Measurements from ENCODE around the gene SAP25. TPM values are rescaled to one million over a fixed set of nuclear protein-coding genes. Genes with fewer than 3 reads are reported as not detected.
A peak's percentile ranks its signal among the peaks of the same experiment; 100 is the strongest.

The SAP25 gene
- polyA plus RNA-seq, 1 experiment, result not detected

- ChIA-PET CTCF (interaction anchor here (0.5 to 3.8 kb wide), 7 partner anchors 15 to 137 kb away, joined by 3 to 25 read pairs (median 8); partner anchors contain the start of genes PCOLCE and POP7), POLR2A (interaction anchor here (0.5 to 5.2 kb wide), 16 partner anchors 11 to 602 kb away, joined by 3 to 68 read pairs (median 4); partner anchors contain the start of genes AGFG2, MOSPD3, PCOLCE and SERPINE1)
- no peak for TF ChIP-seq CTCF (IDR thresholded peaks at IDR 0.05; ENCODE audit: low read depth, low read length)
These were observed 10.5 kb upstream of the SAP25 start for GRCh38 chr7:100584054-100584682.

GRCh38 chr7:100583132-100584053 is 9.7 kb upstream of the SAP25 start:
- CTCF ChIA-PET, result interaction anchor here (0.5 to 3.5 kb wide), 3 partner anchors 19 to 136 kb away, joined by 3 to 25 read pairs (median 3); no protein-coding TSS in a partner anchor
- H3K27ac ChIP-seq (ENCODE audit: low read depth, low read length), result peak overlapping the region; percentile 87
- H3K4me3 ChIP-seq (ENCODE audit: low read depth, low read length), result peak overlapping the region; percentile 99
- POLR2A ChIA-PET, result interaction anchor here (0.6 to 5.2 kb wide), 9 partner anchors 11 to 155 kb away, joined by 3 to 68 read pairs (median 6); partner anchors contain the start of genes AGFG2, MOSPD3, PCOLCE and ZCWPW1
- DNase-seq (ENCODE audit: low read depth, low spot score), result no peak
- TF ChIP-seq CTCF (IDR thresholded peaks at IDR 0.05; ENCODE audit: low read depth, low read length), result no peak
- H3K27me3 ChIP-seq (ENCODE audit: control insufficient read depth, insufficient read depth, low read length), result no peaks in the 10 kb centered on the region
- no peaks in the 10 kb centered on the region; the same call in 1 of the 2 replicates for H3K9me3 ChIP-seq (ENCODE audit: control insufficient read depth, insufficient read depth, low read length)

More at GRCh38 chr7:100584054-100584682, 10.5 kb upstream of the SAP25 start:
- H3K9me3 ChIP-seq (ENCODE audit: control insufficient read depth, insufficient read depth, low read length), result no peaks in the 10 kb centered on the region; the same call in 1 of the 2 replicates
- peak overlapping the region; percentile 99 for H3K4me3 ChIP-seq (ENCODE audit: low read depth, low read length)
- no peaks in the 10 kb centered on the region for H3K27me3 ChIP-seq (ENCODE audit: control insufficient read depth, insufficient read depth, low read length)
- peak overlapping the region; percentile 87 for H3K27ac ChIP-seq (ENCODE audit: low read depth, low read length)
- no peak for DNase-seq (ENCODE audit: low read depth, low spot score)

- 0 out of 2 replicates have a peak overlapping the region, but pooled peaks have one; percentile 99 for H3K4me3 ChIP-seq (ENCODE audit: low read depth, low read length)
- no peak for TF ChIP-seq CTCF (IDR thresholded peaks at IDR 0.05; ENCODE audit: low read depth, low read length)
- no peak for DNase-seq (ENCODE audit: low read depth, low spot score)
- no peaks in the 10 kb centered on the region for H3K27me3 ChIP-seq (ENCODE audit: control insufficient read depth, insufficient read depth, low read length)
- ChIA-PET CTCF (interaction anchor here (1.4 kb wide), 1 partner anchor 110 kb away, joined by 3 read pairs; no protein-coding TSS in a partner anchor), POLR2A (interaction anchor here (0.7 to 5.2 kb wide), 2 partner anchors 20 to 90 kb away, joined by 3 to 68 read pairs; partner anchors contain the start of gene PCOLCE)
- no peaks in the 10 kb centered on the region; the same call in 1 of the 2 replicates for H3K9me3 ChIP-seq (ENCODE audit: control insufficient read depth, insufficient read depth, low read length)
- H3K27ac ChIP-seq (ENCODE audit: low read depth, low read length), result peak overlapping the region; percentile 87
These were observed 8.9 kb upstream of the SAP25 start for GRCh38 chr7:100582650-100583049.

GRCh38 chr7:100582041-100582579 is 8.4 kb upstream of the SAP25 start:
- DNase-seq (ENCODE audit: low read depth, low spot score), result no peak
- H3K27me3 ChIP-seq (ENCODE audit: control insufficient read depth, insufficient read depth, low read length), result no peaks in the 10 kb centered on the region
- TF ChIP-seq CTCF (IDR thresholded peaks at IDR 0.05; ENCODE audit: low read depth, low read length), result no peak
- ChIA-PET CTCF (interaction anchor here (1.2 kb wide), 2 partner anchors 21 to 22 kb away, joined by 3 to 7 read pairs; no protein-coding TSS in a partner anchor), POLR2A (no interaction called here)
- H3K27ac ChIP-seq (ENCODE audit: low read depth, low read length), result no peak overlapping the region
- no peaks in the 10 kb centered on the region; the same call in 1 of the 2 replicates for H3K9me3 ChIP-seq (ENCODE audit: control insufficient read depth, insufficient read depth, low read length)
- H3K4me3 ChIP-seq (ENCODE audit: low read depth, low read length), result no peak overlapping the region
